ENCODE data around the gene LRRN3. TPM values are rescaled to one million over a fixed set of nuclear protein-coding genes. Genes with fewer than 3 reads are reported as not detected.

The LRRN3 gene
- total and polyA plus RNA-seq, 10 donors, result 0.10 to 1.7 (median 0.28) TPM; not detected in 1

DNA sequence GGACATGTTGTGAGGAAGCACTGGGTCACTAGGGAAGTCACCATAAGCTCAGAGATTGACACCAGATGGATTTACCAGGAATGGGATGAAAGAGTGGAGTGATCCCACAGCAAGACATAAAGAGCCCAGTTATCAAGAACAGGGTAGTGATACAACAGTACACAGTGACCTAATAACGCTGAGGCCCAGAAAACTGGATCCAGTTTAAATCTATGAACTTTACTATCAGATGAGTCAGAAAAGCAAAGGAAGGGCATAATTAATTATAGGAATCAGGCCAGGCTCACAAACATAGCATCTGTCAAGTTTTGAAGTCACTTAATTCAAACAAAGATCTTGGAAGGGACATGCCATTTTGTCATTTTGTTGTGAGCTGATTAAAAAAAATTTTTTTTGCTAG lies 73.5 kb downstream of the LRRN3 start:
- H3K4me1 ChIP-seq, result no peaks in the 10 kb centered on the region
- H3K27ac ChIP-seq, result no peak overlapping the region
- no peak for DNase-seq
- intact Hi-C loops (cut with DNase I; ENCODE audit: low total_unique reads), result no loop called here
- no peak for TF ChIP-seq POLR2AphosphoS5 (IDR thresholded peaks at IDR 0.05)
- TF ChIP-seq, protein P1, sequence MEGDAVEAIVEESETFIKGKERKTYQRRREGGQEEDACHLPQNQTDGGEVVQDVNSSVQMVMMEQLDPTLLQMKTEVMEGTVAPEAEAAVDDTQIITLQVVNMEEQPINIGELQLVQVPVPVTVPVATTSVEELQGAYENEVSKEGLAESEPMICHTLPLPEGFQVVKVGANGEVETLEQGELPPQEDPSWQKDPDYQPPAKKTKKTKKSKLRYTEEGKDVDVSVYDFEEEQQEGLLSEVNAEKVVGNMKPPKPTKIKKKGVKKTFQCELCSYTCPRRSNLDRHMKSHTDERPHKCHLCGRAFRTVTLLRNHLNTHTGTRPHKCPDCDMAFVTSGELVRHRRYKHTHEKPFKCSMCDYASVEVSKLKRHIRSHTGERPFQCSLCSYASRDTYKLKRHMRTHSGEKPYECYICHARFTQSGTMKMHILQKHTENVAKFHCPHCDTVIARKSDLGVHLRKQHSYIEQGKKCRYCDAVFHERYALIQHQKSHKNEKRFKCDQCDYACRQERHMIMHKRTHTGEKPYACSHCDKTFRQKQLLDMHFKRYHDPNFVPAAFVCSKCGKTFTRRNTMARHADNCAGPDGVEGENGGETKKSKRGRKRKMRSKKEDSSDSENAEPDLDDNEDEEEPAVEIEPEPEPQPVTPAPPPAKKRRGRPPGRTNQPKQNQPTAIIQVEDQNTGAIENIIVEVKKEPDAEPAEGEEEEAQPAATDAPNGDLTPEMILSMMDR (IDR thresholded peaks at IDR 0.05 in 8 of 11, conservative IDR thresholded peaks at IDR 0.05 in 3 of 11), result no peak
- TF ChIP-seq POLR2A (IDR thresholded peaks at IDR 0.05), result no peak
- H3K27me3 ChIP-seq (replicated peaks in 1 of 7), result no peaks in the 10 kb centered on the region
- no peaks in the 10 kb centered on the region for H3K36me3 ChIP-seq
- no peaks in the 10 kb centered on the region for H3K9me3 ChIP-seq
- 93 to 100% (median 96%) methylated on average over 1 of the region's 1 CpG for WGBS, 5 donors
- H3K4me3 ChIP-seq, result no peak overlapping the region

DNA sequence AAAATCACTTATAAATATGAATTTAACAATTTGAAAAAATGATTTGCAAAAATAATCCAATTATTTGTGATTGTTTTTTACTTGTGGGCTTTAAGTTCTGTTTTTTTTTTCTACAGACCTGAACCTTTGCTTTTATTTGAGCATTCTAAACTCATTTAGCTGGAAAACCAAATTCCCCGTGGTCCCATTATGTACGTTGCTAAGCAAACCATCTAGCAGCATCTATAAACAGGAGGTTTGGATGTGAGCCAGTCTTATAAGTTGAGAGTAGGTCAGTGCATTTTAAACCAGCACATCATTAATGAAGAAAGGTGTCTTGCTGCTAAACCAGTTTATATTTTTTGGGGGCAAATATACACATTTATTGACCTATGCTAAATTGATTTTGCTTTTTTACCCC lies 77.3 kb downstream of the LRRN3 start:
- Histone ChIP-seq H3K4me3 (no peak overlapping the region), H3K9me3 (no peaks in the 10 kb centered on the region), H3K27ac (no peak overlapping the region), H3K4me1 (no peaks in the 10 kb centered on the region), H3K36me3 (no peaks in the 10 kb centered on the region), H3K27me3 (replicated peaks in 1 of 7) (no peaks in the 10 kb centered on the region)
- intact Hi-C loops (cut with DNase I; ENCODE audit: low total_unique reads), result no loop called here
- WGBS, 5 donors, result 51 to 71% (median 64%) methylated on average over 2 of the region's 2 CpGs
- TF ChIP-seq POLR2AphosphoS5 (IDR thresholded peaks at IDR 0.05) (no peak), POLR2A (IDR thresholded peaks at IDR 0.05) (no peak)
- TF ChIP-seq, protein P1 (IDR thresholded peaks at IDR 0.05 in 8 of 11, conservative IDR thresholded peaks at IDR 0.05 in 3 of 11), result no peak
- no peak for DNase-seq

DNA sequence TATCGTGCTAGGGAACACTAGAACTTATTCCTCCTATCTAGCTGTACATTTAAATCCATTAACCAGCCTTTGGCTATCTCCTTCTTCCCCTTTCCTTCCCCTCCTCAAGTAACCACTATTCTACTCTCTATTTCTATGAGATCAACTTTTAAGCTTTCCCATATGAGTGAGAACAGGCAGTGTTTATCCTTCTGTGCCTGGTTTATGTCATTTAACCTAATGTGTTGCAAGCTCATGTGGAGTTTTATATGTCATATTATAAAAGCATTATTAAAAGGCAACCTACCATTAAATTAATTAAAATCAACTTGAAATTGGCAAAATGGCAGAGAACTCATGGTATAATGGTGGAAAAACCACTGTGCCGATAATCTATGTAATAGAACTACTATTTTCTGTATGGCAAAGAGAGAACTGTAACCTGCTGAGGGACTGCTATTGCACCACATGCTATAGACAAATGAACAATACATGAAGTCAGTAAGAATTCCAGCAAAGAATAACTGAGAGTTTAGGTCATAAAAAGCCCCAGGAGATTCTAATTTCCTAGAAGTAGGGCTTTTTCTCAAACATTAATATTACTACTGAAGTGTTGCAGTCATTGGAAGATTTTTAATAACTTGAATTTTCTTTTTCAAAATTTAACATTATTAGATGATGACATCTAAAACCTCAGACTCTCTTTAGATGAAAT lies 81.8 kb downstream of the LRRN3 start:
- H3K4me3 ChIP-seq, result no peak overlapping the region
- TF ChIP-seq, protein P1 (IDR thresholded peaks at IDR 0.05 in 8 of 11, conservative IDR thresholded peaks at IDR 0.05 in 3 of 11), result no peak
- TF ChIP-seq POLR2A (IDR thresholded peaks at IDR 0.05) (no peak), POLR2AphosphoS5 (IDR thresholded peaks at IDR 0.05) (no peak)
- no peaks in the 10 kb centered on the region for H3K27me3 ChIP-seq (replicated peaks in 1 of 7)
- H3K36me3 ChIP-seq, result no peaks in the 10 kb centered on the region
- no peaks in the 10 kb centered on the region for H3K4me1 ChIP-seq
- 83 to 96% (median 86%) methylated on average over 2 of the region's 2 CpGs for WGBS, 5 donors
- no peak overlapping the region for H3K27ac ChIP-seq
- no peak for DNase-seq
- no peaks in the 10 kb centered on the region for H3K9me3 ChIP-seq
- intact Hi-C loops (cut with DNase I; ENCODE audit: low total_unique reads), result no loop called here

DNA sequence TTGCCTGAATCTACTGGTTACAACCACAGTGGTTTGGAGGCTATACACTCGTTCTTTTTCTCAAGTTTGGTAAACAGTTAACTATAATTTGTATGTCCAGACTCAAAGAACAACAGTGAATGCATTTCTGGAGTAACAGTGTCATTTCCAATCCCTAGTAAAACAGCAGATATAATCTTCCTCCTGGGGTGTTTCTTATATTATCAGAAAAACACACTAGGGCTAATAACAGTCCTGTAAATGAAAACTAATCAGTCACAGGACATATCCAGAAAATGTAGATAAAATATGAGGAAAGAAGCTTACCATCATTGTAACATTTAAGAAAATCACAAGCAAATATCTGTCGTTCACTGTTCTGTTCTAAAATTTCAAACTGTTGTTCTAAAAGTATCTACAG lies 82.6 kb downstream of the LRRN3 start:
- WGBS, 5 donors, result 77 to 89% (median 83%) methylated on average over 2 of the region's 2 CpGs
- intact Hi-C loops (cut with DNase I; ENCODE audit: low total_unique reads), result no loop called here
- Histone ChIP-seq H3K4me1 (no peaks in the 10 kb centered on the region), H3K9me3 (no peaks in the 10 kb centered on the region), H3K27me3 (replicated peaks in 1 of 7) (no peaks in the 10 kb centered on the region), H3K4me3 (no peak overlapping the region), H3K27ac (no peak overlapping the region), H3K36me3 (no peaks in the 10 kb centered on the region)
- no peak for DNase-seq
- no peak for TF ChIP-seq POLR2AphosphoS5 (IDR thresholded peaks at IDR 0.05)
